NOMO-1 treated with dmso at 0.1 percent for 144 hours (cell line): Measurements from ENCODE around the gene NFIC.
A peak's percentile ranks its signal among the peaks of the same experiment; 100 is the strongest.
"Not testable (repeated sequence)": the region's sequence is repeated elsewhere in the genome, so short reads cannot be mapped to it uniquely, and the experiment has no call there.

Experiments used
- DNase-seq: peaks from one replicate; lab custom pipeline; 2025; ENCODE audit not compliant: unreplicated experiment; lab: John Stamatoyannopoulos, UW

The NFIC gene

DNA sequence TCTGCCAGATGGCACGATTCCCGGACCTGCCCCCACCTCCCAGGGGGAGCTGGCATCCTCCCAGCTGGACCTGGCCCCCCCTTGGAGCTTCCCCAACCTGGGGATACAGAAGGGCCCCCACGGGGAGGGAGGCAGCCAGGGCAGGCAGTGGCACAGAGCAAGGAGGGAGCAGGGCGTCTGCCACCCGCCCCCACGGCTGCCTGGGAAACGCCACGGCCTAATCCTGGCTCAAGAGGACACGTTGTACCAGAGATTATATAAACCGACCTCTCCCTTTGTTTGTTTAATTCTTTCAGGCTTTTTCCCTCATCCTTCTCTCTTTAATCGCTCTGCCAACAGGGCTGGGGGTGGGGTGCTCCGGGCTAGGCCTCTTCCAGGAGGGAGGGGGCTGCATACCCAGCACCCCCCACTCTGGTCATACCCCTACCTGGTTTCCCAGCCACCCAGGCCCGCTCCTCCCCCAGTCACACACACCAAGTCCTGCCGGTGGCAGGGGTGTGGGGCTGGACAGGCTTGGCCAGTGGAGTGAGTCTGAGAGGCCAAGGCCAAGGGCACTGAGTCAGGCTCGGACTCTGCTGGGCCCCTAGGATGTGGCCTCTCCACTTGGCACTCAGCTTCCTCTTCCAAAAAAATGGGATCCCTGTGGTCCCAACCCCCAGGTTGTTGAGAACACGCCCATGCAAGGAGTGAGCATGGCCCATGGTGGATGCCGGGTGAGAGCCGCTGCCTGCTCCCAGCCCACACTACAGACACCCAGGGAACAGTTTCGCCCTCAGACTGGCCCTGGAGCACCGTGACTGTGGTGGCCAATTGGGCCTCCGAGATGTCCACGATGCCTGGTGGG, 29.5 kb upstream of the NFIC start:
- DNase-seq = no peak

DNA sequence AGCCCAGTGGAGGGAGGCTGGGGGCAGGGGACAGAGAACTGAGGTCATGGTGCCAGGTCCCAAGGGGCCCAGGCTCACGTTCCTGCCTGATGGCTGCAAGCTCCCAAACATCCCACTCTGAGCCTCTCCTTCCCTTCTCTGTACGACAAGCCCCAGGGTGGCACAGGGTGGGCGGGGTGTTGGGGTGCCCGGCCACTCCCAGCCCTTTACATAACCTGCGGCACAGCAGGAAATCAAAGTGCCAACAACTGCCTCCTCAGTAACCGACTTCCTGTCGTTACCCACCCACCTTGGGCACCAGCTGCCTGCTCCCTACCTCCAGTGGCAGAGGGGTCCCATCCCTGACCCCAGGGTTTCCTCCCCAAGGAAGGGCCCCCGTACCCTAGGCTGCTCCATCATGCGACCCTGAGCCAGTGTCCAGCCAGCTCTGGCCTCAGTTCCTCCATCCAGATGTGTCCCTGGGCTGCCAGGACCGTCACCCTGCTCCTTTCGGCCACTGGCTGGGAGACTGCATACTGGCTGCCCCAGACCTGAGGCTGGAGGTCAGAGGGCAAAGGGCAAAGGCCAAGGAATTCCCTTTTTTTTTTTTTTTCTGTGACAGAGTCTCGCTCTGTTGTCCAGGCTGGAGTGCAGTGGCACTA, 27.7 kb upstream of the NFIC start:
- DNase-seq = no peak

GRCh38 chr19:3340340-3340739, 26.0 kb upstream of the NFIC start:
- DNase-seq = no peak

DNA sequence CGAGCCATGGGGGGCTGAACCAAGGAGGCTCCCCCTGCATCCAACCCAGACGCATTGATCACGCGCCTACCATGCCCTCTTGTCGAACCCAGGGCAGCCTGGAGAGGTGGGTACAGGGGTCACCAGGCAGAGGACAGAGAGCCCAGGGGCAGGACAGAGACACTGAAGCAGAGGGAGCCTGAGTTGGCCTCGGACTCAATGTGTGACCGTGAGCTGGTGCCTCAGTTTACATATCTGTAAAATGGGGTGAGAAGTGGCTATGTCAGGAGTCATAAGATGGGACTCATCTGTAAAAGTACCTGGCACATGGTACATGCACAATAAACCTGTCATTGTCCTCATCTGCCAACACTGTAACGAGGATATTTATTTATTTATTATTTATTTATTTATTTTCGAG, 24.1 kb upstream of the NFIC start:
- no peak for DNase-seq

GRCh38 chr19:3342962-3343361, 23.4 kb upstream of the NFIC start:
- DNase-seq = not testable (repeated sequence)

GRCh38 chr19:3343619-3344502, 22.5 kb upstream of the NFIC start:
- DNase-seq = peak; percentile 89

- DNase-seq = no peak
Measured at GRCh38 chr19:3344608-3345598, 21.5 kb upstream of the NFIC start.

DNA sequence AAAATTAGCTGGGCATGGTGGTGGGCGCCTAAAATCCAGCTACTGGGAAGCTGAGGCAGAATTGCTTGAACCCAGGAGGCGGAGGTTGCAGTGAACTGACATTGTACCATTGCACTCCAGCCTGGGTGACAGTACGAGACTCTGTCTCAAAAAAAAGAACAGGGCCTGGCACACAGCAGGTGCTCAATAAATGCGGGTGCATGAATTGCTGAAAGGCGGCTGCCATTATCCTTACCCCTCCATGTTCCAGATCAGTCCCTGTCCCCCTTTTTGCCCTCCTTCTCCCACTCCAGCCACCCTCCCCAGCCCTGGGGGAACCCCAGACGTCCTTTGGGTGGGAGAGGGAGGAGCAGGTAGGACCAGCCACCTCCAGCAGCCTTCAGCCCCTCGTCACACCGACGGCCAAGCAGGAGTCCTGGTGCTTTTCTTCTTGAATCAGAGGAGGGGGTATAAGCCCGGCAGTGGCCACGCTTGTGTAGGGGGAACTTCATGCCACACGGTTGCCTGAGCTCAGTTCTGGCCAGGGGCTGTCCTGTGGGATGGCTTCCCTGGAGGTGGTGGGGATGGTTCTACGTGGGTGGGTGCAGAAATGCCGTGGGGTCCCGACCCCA, 20.4 kb upstream of the NFIC start:
- no peak for DNase-seq

DNA sequence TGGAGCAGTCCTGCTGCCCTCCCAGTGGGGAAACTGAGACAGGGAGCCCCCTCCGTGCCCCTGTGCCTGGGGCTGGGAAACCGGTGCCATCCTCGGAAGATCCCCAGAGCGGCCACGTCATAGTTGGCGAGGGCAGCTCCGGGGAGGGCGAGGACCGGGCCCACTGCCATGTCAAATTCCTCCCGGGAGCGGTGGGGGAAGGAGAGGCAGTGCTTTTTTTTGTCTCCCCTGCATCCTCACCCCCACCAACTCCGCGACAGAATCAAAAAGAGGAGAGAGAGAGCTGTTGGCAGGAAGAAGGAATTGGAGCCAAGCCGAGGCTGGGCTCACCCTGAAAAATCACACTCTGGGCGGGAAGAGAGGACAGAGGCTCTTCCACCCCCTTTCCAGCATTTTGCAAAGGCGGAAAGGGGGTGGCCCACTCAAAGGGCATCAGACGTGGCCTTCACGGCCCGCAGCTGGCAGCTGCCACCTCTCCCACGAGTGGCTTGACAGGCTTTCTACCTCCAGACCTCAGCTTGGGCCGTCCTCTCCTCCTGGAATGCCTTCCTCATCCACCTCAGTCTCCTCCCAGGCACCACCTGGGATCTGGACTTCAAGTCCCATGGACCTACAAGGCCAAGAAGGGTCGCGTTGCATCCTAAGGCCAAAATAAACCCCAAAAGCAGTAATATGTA, 19.6 kb upstream of the NFIC start:
- DNase-seq = no peak

DNA sequence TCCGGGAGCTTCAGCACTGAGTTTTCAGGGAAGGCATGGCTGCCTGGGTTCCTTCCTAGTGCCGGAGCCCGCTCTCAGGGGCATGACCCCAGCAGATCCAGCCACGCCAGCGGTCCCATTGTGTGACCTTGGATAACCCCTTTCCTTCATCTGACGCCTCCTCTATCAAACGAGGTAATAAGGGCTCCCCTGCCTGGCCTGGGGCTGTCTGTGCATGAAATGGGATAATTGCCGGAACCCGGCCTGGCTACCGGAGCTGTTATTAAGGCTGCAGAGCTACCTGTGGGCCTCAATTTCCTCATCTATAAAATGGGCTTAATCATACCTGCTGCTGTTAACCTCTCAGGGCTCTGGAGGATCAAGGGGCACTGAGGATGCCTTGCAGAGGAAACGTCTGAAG, 18.3 kb upstream of the NFIC start:
- DNase-seq = no peak

GRCh38 chr19:3348469-3348868, 17.9 kb upstream of the NFIC start:
- not testable (repeated sequence) for DNase-seq

- DNase-seq = no peak
Measured at GRCh38 chr19:3350014-3350663, 16.2 kb upstream of the NFIC start.

GRCh38 chr19:3351702-3352447, 14.5 kb upstream of the NFIC start:
- no peak for DNase-seq

DNA sequence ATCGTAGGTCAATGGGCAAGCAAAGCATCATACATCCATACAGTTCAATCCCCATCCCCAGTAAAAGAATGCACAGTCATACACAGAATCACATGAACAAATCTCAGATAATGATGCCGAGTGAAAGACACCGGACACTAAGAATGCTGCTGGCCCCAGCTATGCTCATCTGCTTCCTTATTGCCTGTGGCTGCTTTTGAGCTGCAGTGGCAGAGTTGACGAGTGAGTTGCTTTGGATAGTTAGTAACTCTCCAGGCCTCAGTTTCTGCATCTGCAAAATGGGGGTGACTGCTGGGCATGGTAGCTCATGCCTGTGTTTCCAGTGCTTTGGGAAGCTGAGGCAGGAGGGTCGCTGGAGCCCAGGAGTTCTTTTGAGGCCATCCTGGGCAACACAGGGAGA, 12.9 kb upstream of the NFIC start:
- DNase-seq = no peak

GRCh38 chr19:3356805-3357204, 9.6 kb upstream of the NFIC start:
- DNase-seq = no peak

- DNase-seq = no peak
Measured at GRCh38 chr19:3357271-3357991, 9.0 kb upstream of the NFIC start.

DNA sequence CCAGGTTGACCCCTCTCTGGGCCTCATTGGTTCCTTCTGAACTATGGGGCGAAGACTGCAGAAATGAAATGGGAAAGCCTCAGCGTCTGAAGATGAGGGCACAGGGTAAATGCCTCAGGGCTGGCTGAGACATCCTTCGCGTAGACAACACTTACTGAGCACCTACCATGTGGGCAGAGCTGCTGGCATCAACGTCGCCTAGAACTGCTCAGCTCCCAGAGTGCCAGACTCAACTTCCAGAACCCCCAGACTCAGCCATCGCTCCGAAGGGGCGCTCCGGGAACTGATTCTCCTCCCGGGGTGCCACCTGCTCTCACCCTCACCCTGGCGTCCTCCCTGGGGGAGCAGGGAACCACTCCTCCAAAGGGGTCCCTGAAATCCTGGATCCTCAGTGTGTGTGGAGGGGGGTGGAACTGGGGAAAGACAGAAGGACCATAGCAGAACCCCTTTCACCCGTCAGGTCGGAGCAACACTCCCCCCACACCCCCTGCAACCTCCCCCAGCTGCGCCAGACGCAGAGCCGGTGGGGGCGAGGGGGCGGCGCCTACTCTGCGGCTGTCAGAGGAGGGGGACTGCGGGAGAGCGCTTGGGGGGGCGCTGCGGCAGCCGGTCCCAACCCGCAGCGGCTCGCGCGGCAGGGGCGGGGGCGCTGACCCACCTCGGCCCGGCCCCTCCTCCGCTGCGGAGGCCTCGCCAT, 8.2 kb upstream of the NFIC start:
- DNase-seq = no peak
